Posterior cingulate gyrus (tissue), 11 donors: ENCODE data around the gene RBMS3.
A peak's percentile ranks its signal among the peaks of the same experiment; 100 is the strongest.

ENCODE experiments used
- DNase-seq, 10 donors: peaks; one replicate each; pipeline versions ENCODE4 v3.0.0 to v3.0.0-alpha.2; 2020 to 2021; ENCODE audit warnings: mixed read lengths in 3 of 10
- intact Hi-C: fragments of 100-400 bp; cut with DNase I; formaldehyde crosslinking; loops from one replicate; pipeline ENCODE4 v1.15.1; 2023

Gene RBMS3

GRCh38 chr3:29416514-29416913 lies 135.6 kb downstream of the RBMS3 start:
- intact Hi-C loops = no loop called here
- DNase-seq = no peak

DNA sequence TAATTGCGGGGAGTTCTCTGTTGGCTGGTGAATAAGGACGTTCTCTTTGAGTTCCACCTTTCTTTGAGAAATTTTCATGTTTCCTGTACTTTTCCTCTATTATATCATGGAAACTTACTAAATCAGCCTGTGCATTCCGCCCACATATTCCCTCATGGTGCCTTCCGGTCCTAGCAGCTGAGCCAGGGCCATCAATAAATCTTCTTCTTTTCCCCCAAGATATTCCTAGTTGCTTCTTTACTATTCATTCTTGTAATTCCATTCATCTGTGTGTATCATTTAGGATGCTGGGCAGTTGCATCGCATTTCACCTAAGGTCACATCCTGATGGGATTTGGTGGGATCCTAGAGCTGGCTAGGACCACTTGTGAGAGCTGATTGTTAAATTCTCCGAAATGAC lies 139.2 kb downstream of the RBMS3 start:
- intact Hi-C loops = no loop called here
- DNase-seq = no peak

DNA sequence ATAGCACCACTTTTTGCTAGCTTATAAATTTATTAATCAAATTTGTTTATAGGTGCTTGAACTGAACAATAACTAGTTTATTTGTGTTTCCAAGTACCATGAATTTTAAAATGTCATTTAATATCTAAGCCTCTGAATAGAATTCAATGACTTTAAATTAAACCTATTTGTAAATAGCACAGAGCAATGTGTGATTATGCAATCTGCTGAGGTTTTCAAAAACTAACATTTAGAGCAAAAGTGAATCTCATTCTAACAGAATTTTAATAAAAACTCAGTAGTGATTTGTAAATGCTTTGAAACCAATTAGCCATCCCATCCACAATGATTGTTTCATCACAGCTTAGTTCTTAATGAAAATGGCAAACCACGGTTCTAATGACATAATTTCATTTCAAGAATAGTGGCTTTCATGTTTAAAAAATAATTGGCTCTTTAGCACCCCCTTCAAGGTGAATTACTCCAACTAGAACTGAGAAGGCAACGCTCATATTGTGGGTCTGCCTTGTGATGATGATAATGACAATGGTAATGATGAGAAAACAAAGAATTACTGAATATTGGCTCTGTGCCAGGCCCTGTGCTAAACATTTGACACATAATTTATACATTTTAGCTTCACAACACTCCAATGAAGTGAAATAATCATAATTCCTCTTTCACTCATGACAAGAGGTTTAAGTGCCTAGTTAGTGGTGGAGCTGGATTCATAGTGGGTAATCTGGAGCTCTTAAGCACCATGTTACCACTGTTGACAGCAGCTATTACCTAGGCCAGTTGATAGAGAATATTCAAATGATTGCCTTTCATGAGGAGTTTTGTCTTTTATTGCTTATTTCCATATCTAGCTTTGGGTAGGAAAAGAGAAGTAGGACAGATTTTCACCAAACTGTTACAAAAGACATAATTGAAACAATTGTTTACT lies 145.7 kb downstream of the RBMS3 start:
- intact Hi-C loops = no loop called here
- DNase-seq = no peak

GRCh38 chr3:29427266-29428103 lies 146.6 kb downstream of the RBMS3 start:
- DNase-seq = peak in 2 of 10 donors; percentile 8 to 71
- intact Hi-C loops = no loop called here

DNA sequence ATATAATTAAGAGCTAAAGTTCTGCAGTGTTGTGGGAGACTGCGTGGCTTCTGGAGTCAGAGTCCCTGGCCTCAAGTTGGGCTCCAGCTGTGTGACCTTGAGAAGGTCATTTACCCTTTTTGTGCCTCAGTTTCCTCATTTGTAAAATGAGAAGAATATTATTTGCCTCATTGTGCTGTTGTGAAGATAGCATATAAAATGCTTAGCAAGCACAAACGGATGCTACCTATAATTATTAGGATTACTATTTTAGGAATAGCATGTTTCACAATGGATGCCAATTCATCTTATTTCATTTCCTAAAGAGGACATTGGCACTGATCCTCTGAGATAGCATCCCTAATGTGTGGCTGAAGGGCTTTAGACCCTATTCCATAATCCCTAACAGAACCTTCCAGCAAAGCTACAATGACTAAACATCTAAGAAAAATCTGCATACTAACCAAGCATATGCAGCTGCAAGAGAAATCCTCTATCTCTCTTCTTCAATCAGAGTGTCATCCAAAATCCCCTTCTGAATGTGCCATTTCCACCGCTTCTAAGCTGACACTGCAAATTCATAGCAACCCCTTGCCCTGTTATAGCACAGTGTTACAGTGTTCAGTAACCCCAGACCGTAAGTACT lies 148.3 kb downstream of the RBMS3 start:
- intact Hi-C loops = no loop called here
- DNase-seq = no peak

DNA sequence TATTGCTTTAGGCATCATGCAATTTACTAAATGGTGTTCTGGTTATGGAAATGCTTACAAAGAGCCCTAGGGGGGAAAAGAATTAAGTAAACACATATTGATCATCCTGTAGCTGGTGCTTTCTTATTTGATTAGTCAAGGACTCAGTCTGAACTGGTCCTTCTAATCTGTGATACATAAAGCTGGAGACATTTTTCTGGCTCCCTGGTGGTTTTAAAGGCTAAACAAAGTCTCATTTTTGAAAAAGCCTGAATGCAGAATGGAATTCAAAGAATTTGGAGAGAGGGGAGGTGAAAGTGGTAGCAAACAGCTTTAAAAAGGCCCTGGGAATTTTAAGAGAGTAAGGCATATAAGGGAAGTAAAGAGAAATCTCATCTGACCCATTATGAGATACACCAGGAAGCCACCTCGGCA lies 149.7 kb downstream of the RBMS3 start:
- DNase-seq = no peak
- intact Hi-C loops = no loop called here

- intact Hi-C loops = no loop called here
- no peak for DNase-seq
Observed at GRCh38 chr3:29436612-29437323, 155.9 kb downstream of the RBMS3 start.

- no peak for DNase-seq
- intact Hi-C loops = no loop called here
Observed at GRCh38 chr3:29438580-29438979, 157.7 kb downstream of the RBMS3 start.

DNA sequence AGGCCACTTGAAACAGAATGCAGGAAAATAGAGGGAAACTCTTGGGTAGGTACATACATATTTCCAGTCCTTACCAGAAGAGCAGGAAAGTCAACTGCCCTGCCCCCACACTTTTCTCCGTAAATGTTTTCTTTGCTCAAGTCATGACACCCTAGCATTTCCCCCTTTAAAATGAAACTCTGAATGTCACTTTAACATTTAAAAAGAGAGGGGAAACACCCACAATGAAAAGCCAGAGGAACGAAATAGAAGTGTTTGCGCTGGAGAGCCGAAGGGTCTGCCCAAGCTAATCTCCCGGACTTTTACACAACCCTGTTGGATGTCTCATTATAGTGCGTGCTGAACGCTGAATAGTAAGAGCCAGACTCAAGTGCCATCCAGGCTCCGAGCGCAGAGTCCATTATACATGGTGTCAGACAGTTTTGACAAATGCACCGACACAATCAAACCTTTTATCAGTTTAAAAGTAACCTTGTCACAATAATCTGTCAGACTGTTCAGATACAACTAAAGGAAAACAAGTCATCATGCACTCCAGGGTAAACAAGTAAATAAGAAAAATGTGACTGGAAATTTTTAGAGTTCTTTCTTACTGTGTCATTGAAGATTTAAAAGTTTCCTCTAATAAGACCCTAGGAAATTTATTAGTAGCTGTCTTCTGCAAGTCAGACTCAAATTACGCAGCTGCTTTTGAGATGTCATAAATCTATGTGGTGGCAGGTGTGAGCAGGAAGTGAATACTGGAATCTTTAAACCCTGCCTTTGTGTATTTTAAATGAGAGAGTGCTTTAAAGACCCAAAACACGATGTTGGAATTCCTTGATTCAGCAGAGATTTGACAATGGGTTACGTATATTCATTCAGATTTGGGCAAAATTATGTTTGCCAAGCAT lies 159.8 kb downstream of the RBMS3 start:
- DNase-seq = no peak
- intact Hi-C loops = no loop called here

DNA sequence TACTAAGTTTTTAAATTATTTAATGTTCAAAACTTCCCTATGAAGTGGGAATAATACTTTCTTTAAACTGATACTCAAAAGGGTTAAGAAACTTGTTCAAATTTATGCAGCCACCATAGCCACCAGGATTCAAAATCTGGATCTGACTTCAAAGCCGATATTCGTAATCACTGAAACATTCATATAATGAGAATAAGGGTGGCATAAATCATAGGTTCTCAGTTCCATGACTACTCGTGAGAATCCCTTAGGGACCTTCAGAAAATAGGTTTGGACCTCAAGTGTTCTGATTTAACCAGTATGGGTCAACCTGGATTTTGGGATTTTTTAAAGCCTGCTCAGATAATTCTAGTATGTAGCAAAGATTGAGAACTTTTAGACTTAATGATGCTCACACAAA lies 160.6 kb downstream of the RBMS3 start:
- intact Hi-C loops = no loop called here
- no peak for DNase-seq

- no peak for DNase-seq
- intact Hi-C loops = no loop called here
Observed at GRCh38 chr3:29447946-29448627, 167.2 kb downstream of the RBMS3 start.

DNA sequence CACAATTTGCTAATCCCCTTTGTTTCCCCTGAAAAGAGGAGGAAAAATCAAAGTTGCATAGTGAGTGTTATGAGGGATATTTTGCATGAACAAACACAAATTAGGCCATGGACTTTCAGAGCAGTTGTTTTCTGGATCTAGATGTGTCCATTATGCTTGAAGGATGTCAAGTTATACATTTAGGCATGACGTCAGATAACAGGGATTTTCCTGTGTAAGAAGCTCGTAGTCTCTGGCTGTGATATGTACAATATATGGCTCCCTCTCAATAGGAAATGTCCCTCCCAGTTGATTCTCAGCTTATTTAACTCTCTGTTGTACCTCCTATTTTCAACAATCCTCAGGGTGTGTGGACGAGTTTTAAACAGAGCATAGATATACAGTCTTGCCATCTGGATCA lies 171.0 kb downstream of the RBMS3 start:
- DNase-seq = no peak
- intact Hi-C loops = no loop called here

GRCh38 chr3:29452934-29453283 lies 172.0 kb downstream of the RBMS3 start:
- no peak for DNase-seq
- intact Hi-C loops = no loop called here

GRCh38 chr3:29453284-29454001 lies 172.6 kb downstream of the RBMS3 start:
- intact Hi-C loops = no loop called here
- DNase-seq = peak in 6 of 10 donors; percentile 7 to 82 (median 36)

DNA sequence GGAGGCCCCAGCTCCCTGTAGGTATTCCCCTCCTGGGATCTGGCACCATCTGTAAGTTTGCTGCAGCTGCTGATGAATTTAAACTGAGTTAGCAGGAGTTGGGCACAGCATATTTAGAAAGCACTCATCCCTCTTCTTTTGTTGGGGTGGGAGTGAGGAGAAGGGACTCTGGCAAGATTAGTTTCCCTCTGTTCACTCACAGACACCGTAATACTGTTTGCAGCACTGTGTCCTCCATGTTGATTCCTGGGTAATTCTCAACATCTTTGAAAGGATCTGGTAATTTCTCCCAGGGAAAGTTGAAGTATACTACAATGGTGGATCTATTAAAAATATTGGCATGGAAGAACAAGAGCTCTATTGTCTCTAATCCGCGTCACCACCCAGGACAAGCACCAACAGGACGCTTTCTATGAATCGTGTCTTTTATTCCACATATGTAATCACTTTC lies 173.3 kb downstream of the RBMS3 start:
- no peak for DNase-seq
- intact Hi-C loops = no loop called here

GRCh38 chr3:29456901-29457300 lies 176.0 kb downstream of the RBMS3 start:
- intact Hi-C loops = no loop called here
- DNase-seq = no peak

DNA sequence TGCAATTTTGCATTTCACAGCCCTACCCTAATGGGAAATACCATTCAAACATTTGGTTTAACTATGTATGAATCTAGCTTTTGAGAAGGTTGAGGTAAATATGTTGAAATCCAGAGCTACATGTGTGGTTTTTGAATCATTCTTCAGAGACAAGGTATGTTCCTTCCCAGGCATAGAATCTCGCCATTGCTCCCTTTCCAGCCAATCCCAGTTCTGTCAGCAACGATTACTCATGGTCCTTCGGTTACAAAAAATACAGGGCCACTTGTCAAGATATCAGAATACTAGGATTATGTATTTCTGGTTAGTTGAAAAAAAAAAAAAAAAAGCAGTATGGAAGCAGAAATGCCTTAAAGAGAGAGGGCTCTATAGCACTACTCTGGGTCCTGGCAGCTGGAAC lies 182.4 kb downstream of the RBMS3 start:
- DNase-seq = no peak
- intact Hi-C loops = no loop called here

- no peak for DNase-seq
- intact Hi-C loops = no loop called here
Observed at GRCh38 chr3:29465836-29466235, 185.0 kb downstream of the RBMS3 start.
